Measurements from ENCODE around the gene ARFIP1. TPM values are rescaled to one million over a fixed set of nuclear protein-coding genes. Genes with fewer than 3 reads are reported as not detected.
"Not testable (repeated sequence)": the region's sequence is repeated elsewhere in the genome, so short reads cannot be mapped to it uniquely, and the experiment has no call there.

The ARFIP1 gene
- total RNA-seq, 1 experiment from 2014 or later = 47.9 TPM

DNA sequence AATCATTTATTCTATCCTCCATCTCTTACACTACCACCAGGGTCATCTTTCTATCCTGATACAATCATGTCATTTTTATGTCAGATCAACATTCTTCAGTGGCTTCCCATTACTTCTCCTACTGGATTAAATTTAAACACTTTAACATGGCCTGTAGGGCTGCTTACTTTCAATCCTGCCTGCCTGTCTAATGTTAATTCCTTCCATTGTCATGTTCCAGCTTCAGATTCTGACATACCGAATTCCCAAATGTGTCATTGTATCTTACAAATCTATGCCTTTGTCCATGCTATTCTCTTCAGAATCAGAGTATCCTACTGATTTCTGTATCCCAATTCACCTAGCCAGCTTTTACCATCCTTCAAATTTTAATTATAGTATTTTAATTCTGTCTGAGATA is 106.4 kb downstream of the ARFIP1 start:
- DNase-seq (ENCODE audit: extremely low read depth, low read depth) = no peak

DNA sequence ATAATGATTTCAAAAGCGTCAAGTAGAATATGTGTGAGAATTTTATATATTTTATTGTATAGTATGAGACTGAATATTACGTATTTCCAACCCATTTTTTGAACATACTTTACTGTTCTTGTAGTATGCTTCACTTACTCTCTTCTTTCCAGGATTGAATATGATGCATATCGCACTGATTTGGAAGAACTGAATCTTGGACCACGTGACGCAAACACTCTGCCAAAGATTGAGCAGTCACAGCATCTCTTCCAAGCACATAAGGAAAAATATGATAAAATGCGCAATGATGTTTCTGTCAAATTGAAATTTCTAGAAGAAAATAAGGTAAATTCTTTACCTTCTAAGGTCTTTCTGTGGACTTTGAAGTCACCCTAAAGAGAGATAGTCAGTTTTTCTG is 108.2 kb downstream of the ARFIP1 start:
- no peak for DNase-seq (ENCODE audit: extremely low read depth, low read depth)

- no peak for DNase-seq (ENCODE audit: extremely low read depth, low read depth)
These were observed 113.2 kb downstream of the ARFIP1 start for GRCh38 chr4:152892974-152893373.

GRCh38 chr4:152894673-152895072 is 114.9 kb downstream of the ARFIP1 start:
- DNase-seq (ENCODE audit: extremely low read depth, low read depth) = no peak

DNA sequence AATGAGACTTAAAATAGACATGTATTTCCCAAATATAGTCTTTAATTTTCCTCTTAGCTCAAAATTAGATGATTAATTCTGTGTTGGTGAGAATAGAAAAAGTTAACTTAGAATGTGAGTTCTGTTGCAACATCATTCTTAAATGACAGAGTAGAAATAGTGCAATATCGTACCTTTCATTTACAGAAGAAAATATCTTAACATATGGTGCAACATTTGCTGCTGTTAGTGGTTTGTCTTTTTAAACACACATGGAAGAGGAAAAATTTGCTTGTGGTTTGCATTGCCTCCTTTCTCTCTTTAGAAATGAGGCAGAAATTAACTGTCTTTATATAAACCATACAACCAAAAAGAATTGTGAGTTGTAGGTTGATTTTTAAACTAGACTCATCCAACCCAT is 117.1 kb downstream of the ARFIP1 start:
- DNase-seq (ENCODE audit: extremely low read depth, low read depth) = no peak

- not testable (repeated sequence) for DNase-seq (ENCODE audit: extremely low read depth, low read depth)
These were observed 118.4 kb downstream of the ARFIP1 start for GRCh38 chr4:152898133-152898532.

GRCh38 chr4:152898606-152899005 is 118.9 kb downstream of the ARFIP1 start:
- no peak for DNase-seq (ENCODE audit: extremely low read depth, low read depth)

DNA sequence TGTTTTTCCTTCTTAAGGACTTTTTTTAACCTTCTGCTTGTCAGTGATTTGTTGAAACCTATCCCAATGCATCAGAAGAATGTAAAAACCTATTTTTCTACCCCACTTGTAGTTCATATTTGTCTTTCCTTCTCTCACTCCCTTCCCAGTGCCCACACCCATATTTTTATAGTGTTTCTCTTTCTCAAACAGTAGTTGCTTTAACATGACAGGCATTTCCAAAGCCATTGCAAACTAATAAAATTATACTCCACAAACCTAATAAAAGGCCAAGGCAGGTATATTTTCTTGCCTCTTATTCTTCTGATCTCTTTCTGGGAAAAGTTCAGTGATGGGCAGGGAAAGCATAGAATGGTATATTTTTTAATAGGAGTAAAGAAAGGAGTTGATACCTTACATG is 120.6 kb downstream of the ARFIP1 start:
- no peak for DNase-seq (ENCODE audit: extremely low read depth, low read depth)

DNA sequence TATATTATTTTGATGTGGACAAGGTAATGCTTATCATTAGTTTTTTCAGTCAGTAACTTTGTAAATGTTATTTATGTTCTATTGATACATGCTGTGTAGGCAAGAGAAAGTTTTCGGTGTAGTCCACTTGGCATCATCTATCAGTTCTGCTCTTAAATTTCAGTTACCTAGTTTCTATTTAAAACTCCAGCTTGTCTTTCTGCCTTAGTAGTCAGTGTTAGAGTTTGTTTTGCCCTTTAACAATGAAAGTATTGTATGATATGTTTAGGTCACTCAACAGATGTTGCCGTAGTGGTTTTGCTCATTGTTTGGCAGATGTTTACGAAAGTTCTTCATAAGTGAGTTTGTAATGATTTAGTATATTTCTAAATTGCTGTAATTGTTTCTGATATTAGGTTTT is 121.5 kb downstream of the ARFIP1 start:
- no peak for DNase-seq (ENCODE audit: extremely low read depth, low read depth)

DNA sequence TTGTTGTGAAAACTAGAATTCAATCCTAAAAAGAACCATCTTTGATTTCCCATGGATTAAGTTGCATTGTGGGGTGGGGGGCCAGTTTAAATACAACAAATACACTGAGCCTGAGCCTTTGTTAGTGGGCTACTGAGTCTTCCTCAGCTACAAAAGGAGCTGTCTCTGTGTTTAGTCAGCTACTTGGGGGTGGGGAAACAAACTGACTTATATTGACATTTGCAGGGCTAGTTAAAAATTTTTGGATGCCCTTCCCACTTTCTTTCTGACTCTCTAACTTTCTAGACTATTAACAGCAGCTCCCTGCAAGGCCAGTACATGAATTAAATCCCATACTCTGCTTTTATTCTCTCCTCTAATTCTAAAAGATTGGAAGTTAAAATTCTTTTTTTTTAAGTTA is 123.9 kb downstream of the ARFIP1 start:
- DNase-seq (ENCODE audit: extremely low read depth, low read depth) = no peak

GRCh38 chr4:152909901-152910300 is 130.1 kb downstream of the ARFIP1 start:
- no peak for DNase-seq (ENCODE audit: extremely low read depth, low read depth)

GRCh38 chr4:152910521-152910920 is 130.8 kb downstream of the ARFIP1 start:
- no peak for DNase-seq (ENCODE audit: extremely low read depth, low read depth)

DNA sequence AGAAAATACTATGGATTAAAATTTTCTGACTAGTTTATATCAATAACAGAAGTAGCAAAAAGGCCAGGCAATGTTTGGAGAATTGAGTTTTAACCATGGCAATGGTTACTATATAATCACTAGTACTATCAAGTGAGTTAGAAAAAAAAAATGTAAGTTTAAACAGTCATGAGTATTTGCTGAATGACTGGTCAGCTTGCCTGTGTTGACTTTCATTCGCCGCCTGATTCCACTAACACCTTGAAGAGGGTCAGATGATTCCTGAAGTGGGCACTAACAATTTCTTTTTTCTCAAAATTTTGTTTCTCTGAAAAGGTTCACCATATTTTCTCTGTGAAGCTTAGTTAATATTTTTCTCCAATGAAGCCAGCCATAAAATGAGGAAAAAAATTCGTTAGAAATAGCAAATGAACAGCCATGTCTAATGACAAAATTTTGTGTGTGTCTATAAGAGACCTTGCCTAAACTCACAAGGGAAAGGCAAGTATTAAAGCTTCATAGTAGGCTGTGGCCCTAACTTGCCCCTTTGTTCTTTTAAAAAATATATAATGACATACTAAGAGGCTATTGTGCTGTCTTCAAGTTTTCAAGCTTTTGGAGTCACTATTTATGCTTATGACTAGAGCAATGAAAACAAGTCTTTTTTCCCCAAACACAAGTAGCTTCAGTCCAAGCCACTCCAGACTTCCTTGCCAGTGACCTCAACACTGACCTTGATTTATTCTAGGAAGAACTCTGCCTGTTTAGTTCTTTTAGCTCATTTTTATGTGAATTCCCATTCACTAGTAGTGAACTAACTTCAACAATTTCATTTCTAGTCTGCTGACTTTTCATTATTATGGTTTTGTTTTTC is 138.0 kb downstream of the ARFIP1 start:
- DNase-seq (ENCODE audit: extremely low read depth, low read depth) = no peak

DNA sequence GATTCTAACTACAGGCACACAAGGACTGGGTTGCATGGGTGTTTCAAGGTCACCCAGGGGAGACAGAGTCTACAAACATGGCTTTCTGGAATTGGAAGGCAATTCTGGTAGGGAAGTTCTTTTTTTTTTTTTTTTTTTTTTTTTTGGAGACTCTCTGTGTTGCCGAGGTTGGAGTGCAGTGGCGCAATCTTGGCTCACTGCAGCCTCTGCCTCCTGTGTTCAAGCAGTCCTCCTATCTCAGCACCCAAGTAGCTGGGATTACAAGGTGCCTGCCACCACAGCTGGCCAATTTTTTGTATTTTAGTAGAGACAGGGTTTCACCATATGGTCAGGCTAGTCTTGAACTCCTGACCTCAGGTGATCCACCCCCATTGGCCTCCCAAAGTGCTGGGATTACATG is 140.1 kb downstream of the ARFIP1 start:
- no peak for DNase-seq (ENCODE audit: extremely low read depth, low read depth)

DNA sequence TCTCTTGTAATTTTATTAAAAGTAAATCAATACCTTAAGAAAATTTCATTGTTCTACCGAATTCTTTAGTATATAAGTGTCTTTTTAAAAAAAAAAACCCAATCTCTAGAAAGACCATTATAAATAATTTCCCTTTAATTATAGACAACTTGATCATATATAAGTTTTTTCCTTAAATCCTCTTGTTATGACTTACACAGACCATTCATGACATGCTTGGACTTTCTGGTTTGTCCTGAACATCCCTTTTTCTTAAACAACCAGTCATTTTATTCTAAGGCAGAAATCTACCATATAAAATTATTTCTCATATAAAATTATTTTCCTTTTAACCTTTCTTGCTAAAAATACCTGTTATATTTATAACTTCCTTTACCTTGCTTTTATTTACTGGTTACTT is 141.0 kb downstream of the ARFIP1 start:
- DNase-seq (ENCODE audit: extremely low read depth, low read depth) = no peak

DNA sequence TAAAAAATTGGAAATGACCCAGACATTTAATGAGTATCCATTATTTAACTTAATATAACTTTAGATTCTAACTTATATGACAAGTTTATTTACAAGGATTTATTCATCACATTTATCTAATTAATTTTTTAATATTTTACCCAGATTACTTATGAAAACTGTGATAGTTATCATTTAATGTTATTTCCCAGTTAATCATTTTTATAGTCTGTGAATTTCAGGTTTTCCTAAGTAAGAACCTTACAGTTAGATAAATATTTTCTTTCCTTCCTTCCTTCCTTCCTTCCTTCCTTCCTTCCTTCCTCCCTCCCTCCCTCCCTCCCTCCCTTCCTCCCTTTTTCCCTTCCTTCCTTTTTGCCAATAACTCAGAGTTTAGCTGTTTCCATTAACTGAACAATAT is 141.5 kb downstream of the ARFIP1 start:
- DNase-seq (ENCODE audit: extremely low read depth, low read depth) = no peak

DNA sequence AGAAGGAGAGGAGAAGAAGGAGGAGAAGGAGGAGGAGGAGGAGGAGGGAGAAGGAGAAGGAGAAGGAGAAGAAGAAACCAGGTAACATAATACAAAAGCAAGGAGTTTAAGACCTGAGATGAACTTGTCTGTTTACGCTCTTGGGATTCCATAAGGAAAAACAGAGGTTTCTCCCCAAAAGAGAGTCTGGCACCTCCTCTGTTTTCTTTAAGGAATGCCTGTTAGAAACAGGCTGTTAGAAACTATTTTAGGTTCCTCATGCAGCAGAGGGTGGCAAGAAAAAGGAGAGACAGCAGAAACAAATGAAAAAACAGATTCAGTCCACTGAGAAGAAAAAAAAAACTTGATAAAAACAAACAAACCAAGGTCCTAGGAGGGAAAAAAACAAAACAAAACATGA is 146.1 kb downstream of the ARFIP1 start:
- DNase-seq (ENCODE audit: extremely low read depth, low read depth) = no peak

DNA sequence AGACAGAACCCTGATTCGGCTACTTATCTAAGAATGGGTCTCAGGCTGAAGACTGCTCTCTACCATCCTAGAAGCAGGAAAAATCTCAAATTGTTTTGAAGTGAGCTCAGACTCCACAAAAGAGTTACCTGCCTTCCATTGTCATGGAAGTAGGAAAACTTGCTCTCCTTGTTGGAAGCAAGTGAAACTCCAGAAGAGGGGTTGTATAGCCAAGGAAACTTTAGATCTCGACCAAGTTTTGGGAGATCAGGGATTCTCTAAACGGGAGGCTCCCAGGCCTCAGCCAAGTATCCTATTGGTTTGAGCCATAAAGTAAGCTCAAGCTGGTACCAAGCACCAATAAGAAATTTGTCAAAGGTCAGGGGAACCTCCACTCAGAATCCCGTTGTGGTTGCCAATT is 147.2 kb downstream of the ARFIP1 start:
- DNase-seq (ENCODE audit: extremely low read depth, low read depth) = no peak

DNA sequence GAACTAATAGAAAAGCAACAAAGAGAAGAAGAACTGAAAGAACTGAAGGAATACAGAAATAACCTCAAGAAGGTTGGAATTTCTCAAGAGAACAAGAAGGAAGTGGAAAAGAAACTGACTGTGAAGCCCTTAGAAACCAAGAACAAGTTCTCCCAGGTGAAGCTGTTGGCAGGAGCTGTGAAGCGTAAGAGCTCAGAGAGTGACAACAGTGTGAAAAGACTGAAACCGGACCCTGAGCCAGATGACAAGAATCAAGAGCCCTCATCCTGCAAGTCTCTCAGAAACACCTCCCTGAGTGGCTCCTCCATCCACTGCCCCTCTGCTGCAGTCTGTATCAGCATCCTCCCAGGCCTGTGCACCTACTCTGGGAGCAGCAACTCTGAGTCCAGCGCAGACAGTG is 148.0 kb downstream of the ARFIP1 start:
- no peak for DNase-seq (ENCODE audit: extremely low read depth, low read depth)

- no peak for DNase-seq (ENCODE audit: extremely low read depth, low read depth)
These were observed 148.5 kb downstream of the ARFIP1 start for GRCh38 chr4:152928286-152928685.

GRCh38 chr4:152929888-152930287 is 150.1 kb downstream of the ARFIP1 start:
- DNase-seq (ENCODE audit: extremely low read depth, low read depth) = no peak

DNA sequence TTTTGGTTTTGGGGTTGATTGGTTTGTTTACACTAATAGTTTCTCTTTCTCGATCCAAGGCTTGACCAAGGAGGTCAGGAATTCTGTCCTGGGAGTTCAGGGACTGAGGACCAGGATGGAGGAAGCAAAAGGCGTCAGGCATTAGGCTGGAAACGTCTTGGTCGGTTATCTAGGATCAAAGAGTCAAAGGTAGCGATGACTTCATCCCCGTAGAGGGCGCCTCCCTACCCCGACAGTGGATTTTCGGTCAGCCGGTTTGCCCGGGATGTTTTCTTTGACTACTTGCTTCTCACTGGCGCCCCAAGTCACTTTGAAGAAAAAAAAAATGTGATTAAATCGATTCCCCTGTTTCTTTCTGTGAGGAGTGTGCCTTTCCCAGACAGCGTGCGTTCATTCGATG is 155.4 kb downstream of the ARFIP1 start:
- DNase-seq (ENCODE audit: extremely low read depth, low read depth) = no peak

Data from NCI-H460 (cell line).